ENCODE results near the gene TRMT1.

DNA sequence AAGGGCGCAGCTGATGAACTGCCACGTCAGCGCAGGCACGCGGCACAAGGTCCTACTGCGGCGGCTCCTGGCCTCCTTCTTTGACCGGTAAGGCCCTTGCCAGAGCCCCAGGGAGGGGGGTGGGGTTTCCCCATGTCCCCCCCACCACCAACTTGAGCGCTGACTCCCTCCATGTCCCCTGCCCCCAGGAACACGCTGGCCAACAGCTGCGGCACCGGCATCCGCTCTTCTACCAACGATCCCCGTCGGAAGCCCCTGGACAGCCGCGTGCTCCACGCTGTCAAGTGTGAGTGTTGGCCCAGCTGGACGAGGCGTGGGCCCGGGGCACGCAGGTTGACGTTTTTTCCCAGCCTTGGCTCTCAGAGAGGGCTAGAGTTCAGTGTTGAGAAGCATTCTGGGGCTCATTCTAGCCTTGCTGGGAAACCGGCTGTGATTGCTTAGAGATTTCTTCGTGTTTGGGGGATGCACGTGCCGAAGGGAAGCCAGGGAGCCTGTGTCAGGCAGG, 20.8 kb upstream of the TRMT1 start:
- TF ChIP-seq, protein P1, sequence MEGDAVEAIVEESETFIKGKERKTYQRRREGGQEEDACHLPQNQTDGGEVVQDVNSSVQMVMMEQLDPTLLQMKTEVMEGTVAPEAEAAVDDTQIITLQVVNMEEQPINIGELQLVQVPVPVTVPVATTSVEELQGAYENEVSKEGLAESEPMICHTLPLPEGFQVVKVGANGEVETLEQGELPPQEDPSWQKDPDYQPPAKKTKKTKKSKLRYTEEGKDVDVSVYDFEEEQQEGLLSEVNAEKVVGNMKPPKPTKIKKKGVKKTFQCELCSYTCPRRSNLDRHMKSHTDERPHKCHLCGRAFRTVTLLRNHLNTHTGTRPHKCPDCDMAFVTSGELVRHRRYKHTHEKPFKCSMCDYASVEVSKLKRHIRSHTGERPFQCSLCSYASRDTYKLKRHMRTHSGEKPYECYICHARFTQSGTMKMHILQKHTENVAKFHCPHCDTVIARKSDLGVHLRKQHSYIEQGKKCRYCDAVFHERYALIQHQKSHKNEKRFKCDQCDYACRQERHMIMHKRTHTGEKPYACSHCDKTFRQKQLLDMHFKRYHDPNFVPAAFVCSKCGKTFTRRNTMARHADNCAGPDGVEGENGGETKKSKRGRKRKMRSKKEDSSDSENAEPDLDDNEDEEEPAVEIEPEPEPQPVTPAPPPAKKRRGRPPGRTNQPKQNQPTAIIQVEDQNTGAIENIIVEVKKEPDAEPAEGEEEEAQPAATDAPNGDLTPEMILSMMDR (IDR thresholded peaks at IDR 0.05; ENCODE audit: insufficient read depth, low read length): no peak
- no peak for TF ChIP-seq POLR2AphosphoS5 (IDR thresholded peaks at IDR 0.05; ENCODE audit: low read depth)

Measured in HL-60 (cell line).